ENCODE data around the gene GNAQ.
"Not testable (repeated sequence)": the region's sequence is repeated elsewhere in the genome, so short reads cannot be mapped to it uniquely, and the experiment has no call there.

GNAQ gene

GRCh38 chr9:77877976-77878375 is 153.6 kb downstream of the GNAQ start:
- no peak for DNase-seq (ENCODE audit: low spot score)

- DNase-seq (ENCODE audit: low spot score): no peak
These were observed 155.0 kb downstream of the GNAQ start for GRCh38 chr9:77876590-77876989.

GRCh38 chr9:77876091-77876490 is 155.5 kb downstream of the GNAQ start:
- DNase-seq (ENCODE audit: low spot score): no peak

GRCh38 chr9:77872863-77873262 is 158.7 kb downstream of the GNAQ start:
- no peak for DNase-seq (ENCODE audit: low spot score)

- DNase-seq (ENCODE audit: low spot score): no peak
These were observed 159.4 kb downstream of the GNAQ start for GRCh38 chr9:77872177-77872576.

GRCh38 chr9:77871483-77871882 is 160.1 kb downstream of the GNAQ start:
- no peak for DNase-seq (ENCODE audit: low spot score)

DNA sequence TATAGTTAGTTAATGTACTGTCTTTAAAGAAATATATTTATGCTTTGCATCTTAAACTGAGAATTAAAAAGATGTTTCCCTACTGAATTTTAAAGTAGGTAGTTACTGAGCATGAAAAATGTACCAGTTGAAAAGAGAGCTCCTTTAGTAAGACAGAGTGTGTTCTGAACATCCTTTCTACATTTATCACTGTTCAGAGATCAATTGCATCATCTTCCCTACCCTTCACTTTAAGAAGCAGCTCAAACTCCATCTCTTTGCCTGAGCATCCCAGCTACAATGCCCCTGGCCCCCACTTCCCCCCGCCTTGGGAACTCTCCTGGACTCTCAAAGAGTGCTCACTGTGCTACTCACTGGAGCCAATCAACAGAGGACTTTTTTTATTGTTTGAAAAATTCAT is 164.7 kb downstream of the GNAQ start:
- DNase-seq (ENCODE audit: low spot score): no peak

DNA sequence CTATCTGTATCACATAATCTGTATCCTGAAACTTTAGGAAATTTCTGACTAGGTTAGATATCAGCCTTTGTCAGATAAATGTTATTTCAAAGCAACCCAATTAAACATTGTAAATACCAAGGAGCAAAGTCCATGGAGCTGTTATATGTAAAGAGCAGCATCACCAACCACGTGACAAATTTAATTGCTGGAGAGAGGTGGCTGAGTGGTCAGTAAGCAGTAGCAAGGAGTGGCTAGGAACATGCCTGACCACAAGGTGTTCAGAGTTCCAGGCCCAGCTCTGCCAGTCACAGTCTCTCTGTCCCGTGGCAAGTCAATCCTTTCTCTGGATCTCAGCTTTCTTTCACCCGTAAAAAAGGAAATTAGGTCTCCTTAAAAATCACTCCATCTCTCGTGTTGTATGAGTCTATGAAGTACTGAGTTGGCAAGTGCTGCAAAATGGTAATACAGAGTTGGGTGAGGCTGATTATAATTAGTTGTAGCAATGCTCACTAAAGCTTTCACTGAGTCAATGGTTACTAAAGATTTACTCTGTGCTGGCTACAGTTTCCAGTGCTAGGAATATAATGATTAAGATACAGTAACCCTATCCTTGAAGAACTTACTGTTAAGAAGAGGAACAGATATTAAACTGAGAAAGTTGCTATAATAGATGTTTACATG is 166.1 kb downstream of the GNAQ start:
- DNase-seq (ENCODE audit: low spot score): no peak

DNA sequence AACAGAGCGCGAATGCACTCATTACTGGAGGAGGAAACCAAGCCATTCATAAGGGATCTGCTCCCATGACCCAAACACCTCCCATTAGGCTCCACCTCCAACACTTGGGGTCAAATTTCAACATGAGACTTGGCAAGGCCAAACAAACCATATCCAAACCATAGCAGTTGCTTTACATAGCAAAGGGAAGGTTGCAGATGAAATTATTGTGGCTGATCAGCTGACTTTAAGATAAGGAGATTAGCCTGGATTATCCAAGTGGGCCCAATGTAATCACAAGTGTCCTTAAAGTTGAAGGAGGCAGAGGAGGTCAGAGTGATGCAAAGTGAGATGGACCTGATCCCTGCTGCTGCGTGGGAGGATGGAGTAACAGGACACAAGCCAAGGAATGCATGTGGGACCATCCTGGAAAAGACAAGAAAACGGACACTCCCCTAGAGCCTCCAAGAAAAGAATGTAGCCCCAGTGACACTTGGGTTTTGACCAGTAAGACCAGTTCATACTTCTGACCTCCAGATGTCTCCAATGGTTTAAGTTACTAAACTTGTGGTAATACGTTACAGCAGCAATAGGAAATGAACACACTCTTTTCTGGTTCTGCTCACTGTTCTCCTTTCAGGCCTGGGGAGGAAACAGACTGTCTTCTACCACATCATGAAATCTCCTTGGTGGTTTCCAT is 167.3 kb downstream of the GNAQ start:
- DNase-seq (ENCODE audit: low spot score): no peak

- not testable (repeated sequence) for DNase-seq (ENCODE audit: low spot score)
These were observed 168.0 kb downstream of the GNAQ start for GRCh38 chr9:77863638-77864037.

DNA sequence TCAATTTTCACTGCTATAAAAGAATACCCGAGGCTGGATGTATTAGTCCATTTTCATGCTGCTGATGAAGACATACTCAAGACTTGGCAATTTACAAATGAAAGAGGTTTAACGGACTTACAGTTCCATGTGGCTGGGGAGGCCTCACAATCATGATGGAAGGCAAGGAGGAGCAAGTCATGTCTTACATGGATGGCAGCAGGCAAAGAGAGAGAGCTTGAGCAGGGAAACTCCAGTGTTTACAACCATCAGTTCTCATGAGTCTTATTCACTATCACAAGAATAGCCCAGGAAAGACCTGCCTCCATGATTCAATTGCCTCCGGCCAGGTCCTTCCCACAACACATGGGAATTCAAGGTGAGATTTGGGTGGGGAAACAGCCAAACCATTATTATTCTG is 170.7 kb downstream of the GNAQ start:
- DNase-seq (ENCODE audit: low spot score): not testable (repeated sequence)

DNA sequence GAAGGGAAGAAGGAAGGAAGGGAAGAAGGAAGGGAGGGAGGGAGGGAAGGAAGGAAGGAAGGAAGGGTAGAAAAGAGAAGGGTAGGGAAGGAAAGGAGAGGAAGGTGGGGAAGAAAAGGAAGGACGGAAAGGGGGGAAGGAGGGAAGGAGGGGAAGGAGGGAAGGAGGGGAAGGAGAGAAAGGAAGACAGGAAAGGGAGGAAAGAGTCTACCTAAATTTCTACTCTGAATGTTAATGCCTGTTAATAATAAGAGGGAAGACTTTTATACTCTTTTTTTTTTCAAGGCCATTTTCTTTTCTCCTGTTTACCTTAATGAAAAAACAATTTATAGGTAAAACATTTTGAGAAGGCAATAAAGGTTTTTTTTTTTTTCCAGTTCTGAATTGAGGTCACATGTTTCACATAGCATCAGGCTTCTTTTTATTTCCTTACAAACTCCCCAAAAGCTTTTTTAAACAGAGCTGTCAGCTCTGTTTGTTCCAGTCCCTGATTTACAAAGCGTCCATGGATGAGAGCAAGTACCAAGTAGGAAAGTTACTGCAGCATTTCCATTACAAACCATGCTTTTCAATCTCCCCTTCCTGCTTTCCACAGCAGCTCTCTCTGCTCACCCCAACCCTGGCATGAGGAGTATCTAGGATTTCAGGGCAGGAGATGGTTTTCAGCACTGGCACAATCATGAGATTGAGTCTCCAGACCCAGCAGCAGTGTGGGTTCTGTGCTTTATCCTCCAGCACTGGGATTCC is 173.9 kb downstream of the GNAQ start:
- no peak for DNase-seq (ENCODE audit: low spot score)

DNA sequence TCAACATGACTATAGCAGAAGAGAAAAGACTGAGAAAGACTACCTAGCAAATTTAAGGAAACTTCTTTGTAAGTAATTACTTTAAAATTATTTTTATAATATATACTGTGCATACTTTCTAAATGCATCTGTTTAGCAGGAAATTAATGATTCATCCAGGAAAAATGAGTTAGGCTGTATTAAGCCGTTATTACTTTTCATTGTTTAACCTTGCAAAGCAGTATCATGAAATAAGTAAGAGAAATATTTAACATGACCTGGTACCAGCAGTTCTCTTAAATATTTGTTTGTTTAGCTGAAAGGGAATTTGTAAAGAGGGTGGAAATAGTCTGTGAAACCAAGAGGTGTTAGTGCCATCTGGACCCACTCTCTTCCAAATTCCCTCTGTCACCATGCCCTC is 175.0 kb downstream of the GNAQ start:
- DNase-seq (ENCODE audit: low spot score): no peak

- no peak for DNase-seq (ENCODE audit: low spot score)
These were observed 176.7 kb downstream of the GNAQ start for GRCh38 chr9:77854916-77855311.

- DNase-seq (ENCODE audit: low spot score): no peak
These were observed 177.2 kb downstream of the GNAQ start for GRCh38 chr9:77854258-77854915.

DNA sequence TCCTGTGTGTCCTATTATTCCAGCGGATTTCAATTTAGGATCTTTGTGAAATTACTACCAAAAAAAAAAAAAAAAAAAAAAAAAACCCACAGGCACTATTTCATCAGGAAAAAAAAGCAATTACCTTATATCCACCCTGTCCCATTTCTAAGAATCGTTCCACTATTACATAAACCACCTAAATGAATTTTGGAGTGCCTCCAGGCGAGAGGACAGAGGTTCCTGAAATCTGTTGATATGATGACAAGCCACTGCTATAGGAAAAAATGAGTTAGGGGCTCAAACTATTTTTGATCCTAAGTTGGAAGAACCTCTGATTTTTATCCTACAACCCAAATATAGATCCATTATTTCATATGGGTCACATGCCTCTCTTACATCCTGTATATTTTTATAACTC is 177.9 kb downstream of the GNAQ start:
- no peak for DNase-seq (ENCODE audit: low spot score)

DNA sequence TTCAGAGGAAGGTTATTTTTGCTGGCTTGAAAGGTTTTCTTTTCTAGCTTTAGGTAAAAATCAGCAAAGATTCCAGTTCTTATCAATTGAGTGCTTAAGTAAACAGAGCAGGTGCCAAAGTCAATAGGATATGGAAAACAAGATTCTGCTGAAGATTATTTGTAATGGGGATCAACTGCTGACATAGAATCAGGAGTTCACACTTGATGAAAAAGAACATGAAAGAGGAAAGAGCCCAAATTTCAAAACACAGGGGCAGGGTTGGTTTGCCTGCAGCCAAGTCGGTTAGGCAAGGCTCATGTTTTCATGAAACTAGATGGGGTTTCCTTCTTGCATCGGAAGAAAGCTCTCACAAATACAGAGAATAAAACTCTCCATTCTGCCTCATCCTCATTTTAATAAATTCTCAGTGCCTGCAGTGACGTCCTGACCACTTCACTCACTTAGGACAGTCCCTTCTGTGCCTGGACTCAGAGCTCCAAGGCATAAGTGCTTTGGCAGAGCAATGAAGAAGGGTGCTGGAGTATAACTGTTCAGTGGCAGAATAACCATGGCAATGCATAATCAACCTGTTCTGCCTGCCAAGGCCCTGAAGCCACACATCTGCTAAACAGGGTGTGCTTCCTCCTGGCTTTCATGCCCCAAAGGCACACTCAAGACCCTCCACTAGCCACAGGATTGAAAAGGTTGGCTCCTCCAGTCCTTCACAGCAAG is 179.6 kb downstream of the GNAQ start:
- no peak for DNase-seq (ENCODE audit: low spot score)

DNA sequence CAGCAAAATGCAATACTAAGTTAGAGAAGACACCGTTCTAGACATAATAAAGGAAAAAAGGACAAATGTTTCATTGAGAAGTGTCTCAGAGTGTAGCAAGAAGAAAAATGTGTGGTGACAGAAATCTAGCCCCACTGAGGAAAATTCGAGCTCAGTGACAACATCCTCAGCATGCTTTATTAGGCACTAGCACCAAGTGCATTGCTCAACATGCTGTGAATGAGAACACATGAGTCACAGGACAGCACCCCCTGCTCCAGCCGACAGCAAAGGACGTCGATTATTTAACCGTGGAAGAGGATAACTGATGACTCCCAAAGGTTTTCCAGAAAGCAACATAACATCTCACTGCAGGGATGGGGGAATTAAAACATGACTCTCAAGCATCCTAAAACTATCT is 182.7 kb downstream of the GNAQ start:
- DNase-seq (ENCODE audit: low spot score): no peak

GRCh38 chr9:77848404-77848803 is 183.2 kb downstream of the GNAQ start:
- no peak for DNase-seq (ENCODE audit: low spot score)

DNA sequence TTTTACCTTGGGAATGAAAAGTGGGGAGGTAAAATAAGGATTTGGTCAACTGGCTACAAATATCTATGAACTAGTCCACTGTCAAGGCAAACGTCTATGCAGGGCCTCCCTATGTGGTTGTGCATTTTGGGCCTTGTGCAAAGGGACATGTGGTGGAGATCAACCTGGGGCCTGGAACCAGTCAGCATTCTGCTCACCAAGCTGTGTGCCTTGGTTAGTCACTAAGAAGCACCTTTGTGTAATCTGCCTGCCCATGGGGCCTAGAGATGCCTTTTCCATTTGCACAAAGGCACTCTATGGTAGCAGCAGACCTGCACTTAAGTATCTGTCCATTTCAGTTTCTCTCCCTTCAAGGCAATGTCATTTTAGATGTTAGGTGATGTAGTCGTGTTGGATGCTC is 184.0 kb downstream of the GNAQ start:
- DNase-seq (ENCODE audit: low spot score): no peak

- no peak for DNase-seq (ENCODE audit: low spot score)
These were observed 184.5 kb downstream of the GNAQ start for GRCh38 chr9:77847059-77847499.

- DNase-seq (ENCODE audit: low spot score): no peak
These were observed 187.2 kb downstream of the GNAQ start for GRCh38 chr9:77844415-77844814.

Measured in CD4-positive, alpha-beta T cell treated with Interleukin-6 at 100 ng/mL for 8 hours (primary cell).